Measurements from ENCODE around the gene DNAI4. TPM values are rescaled to one million over a fixed set of nuclear protein-coding genes. Genes with fewer than 3 reads are reported as not detected.

Gene DNAI4
- total RNA-seq, 3 donors from 2014 or later (not counting 1 experiment from before 2014, with no cell fraction given) = 1.4 to 4.3 (median 2.2) TPM

DNA sequence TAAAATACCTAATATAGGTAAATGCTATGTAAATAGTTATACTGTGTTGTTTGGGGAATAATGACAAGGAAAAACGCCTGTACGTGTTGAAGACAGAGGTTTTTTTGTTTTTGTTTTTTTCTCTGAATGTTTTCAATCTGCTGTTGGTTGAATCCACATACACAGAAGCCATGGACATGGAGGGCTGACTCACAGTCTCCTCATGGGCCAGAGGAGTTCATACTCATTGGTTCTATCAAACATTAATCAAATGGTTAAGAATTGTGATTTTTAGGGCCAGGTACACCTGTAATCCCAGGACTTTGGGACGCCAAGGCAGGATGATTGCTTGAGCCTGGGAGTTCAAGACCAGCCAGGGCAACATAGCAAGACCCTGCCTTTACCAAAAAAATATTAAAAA is 20.7 kb upstream of the DNAI4 start:
- no peaks in the 10 kb centered on the region for H3K27me3 Mint-ChIP-seq (ENCODE audit: low read depth in 2 of 2)
- 97% methylated on average over 3 of the region's 3 CpGs for WGBS (ENCODE audit: insufficient coverage)
- ATAC-seq = no peak
- intact Hi-C loops (cut with micrococcal nuclease) = no loop called here
- H3K36me3 ChIP-seq (ENCODE audit: control insufficient read depth, insufficient read depth, low read length) = peaks cover 55% of the 10 kb centered on the region
- no peaks in the 10 kb centered on the region for H3K4me1 ChIP-seq (ENCODE audit: control insufficient read depth, insufficient read depth, low read length)
- peaks cover 13% of the 10 kb centered on the region for H3K36me3 Mint-ChIP-seq
- TF ChIP-seq, protein P1, sequence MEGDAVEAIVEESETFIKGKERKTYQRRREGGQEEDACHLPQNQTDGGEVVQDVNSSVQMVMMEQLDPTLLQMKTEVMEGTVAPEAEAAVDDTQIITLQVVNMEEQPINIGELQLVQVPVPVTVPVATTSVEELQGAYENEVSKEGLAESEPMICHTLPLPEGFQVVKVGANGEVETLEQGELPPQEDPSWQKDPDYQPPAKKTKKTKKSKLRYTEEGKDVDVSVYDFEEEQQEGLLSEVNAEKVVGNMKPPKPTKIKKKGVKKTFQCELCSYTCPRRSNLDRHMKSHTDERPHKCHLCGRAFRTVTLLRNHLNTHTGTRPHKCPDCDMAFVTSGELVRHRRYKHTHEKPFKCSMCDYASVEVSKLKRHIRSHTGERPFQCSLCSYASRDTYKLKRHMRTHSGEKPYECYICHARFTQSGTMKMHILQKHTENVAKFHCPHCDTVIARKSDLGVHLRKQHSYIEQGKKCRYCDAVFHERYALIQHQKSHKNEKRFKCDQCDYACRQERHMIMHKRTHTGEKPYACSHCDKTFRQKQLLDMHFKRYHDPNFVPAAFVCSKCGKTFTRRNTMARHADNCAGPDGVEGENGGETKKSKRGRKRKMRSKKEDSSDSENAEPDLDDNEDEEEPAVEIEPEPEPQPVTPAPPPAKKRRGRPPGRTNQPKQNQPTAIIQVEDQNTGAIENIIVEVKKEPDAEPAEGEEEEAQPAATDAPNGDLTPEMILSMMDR (IDR thresholded peaks at IDR 0.05) = no peak
- no peaks in the 10 kb centered on the region for H3K9me3 Mint-ChIP-seq
- peaks cover 46 to 50% of the 10 kb centered on the region in 2 donors for H3K4me1 Mint-ChIP-seq
- H3K27ac Mint-ChIP-seq = no peak overlapping the region
- no peak for DNase-seq
- no peak overlapping the region for H3K4me3 ChIP-seq (ENCODE audit: low read length)
- no peaks in the 10 kb centered on the region for H3K9me3 ChIP-seq (ENCODE audit: control insufficient read depth, insufficient read depth, low read length)
- no peaks in the 10 kb centered on the region for H3K27me3 ChIP-seq (ENCODE audit: control insufficient read depth, insufficient read depth, low read length)
- H3K27ac ChIP-seq (ENCODE audit: low read length) = no peak overlapping the region
- H3K4me3 Mint-ChIP-seq = no peak overlapping the region

DNA sequence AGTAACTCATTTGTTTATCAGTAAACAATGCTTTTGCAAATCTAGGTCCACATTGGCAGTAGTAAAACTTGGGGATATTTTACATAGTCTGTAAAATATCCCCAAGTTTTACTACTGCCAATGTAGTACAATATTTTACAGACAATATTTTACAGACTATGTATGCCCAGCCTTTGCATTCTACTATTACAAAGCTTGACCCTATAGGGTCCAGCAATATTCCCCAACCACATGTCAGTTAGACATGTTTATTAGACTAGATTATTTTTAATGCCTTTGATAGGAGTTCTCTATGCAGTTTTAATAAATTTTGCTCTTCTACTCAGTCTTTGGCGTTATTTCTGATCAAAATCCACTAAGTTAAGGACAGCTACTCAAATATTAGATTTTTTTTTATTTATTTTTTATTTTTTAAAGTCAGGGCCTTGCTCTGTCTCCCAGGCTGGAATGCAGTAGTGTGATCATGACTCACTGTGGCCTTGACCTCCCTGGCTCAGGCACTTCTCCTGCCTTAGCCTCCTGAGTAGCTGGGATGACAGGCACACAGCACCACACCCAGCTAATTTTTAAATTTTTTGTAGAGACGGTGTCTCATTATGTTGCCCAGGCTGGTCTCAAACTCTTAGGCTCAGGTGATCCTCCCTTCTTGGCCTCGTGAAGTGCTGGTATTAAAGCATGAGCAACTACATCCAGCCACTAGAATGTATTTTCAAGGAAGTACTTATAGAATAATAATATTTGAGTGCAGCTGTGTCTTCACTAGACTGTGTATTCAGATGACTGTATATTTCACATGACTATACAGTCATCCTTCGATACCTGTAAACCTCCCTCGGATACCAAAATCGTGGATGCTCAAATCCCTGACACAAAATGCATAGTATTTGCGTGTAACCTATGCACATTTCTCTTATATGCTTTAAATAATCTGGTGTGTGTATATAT is 19.9 kb upstream of the DNAI4 start:
- intact Hi-C loops (cut with micrococcal nuclease) = no loop called here
- no peak overlapping the region for H3K4me3 Mint-ChIP-seq
- WGBS (ENCODE audit: insufficient coverage) = 92% methylated on average over 4 of the region's 7 CpGs
- peaks cover 13% of the 10 kb centered on the region for H3K36me3 Mint-ChIP-seq
- ATAC-seq = no peak
- Histone ChIP-seq H3K27ac (ENCODE audit: low read length) (no peak overlapping the region), H3K4me3 (ENCODE audit: low read length) (no peak overlapping the region), H3K27me3 (ENCODE audit: control insufficient read depth, insufficient read depth, low read length) (no peaks in the 10 kb centered on the region), H3K4me1 (ENCODE audit: control insufficient read depth, insufficient read depth, low read length) (no peaks in the 10 kb centered on the region), H3K36me3 (ENCODE audit: control insufficient read depth, insufficient read depth, low read length) (peaks cover 53% of the 10 kb centered on the region), H3K9me3 (ENCODE audit: control insufficient read depth, insufficient read depth, low read length) (no peaks in the 10 kb centered on the region)
- TF ChIP-seq, protein P1 (IDR thresholded peaks at IDR 0.05) = no peak
- no peaks in the 10 kb centered on the region for H3K9me3 Mint-ChIP-seq
- no peak overlapping the region for H3K27ac Mint-ChIP-seq
- no peaks in the 10 kb centered on the region for H3K27me3 Mint-ChIP-seq (ENCODE audit: low read depth in 2 of 2)
- peaks cover 51 to 57% of the 10 kb centered on the region in 2 donors for H3K4me1 Mint-ChIP-seq
- no peak for DNase-seq

DNA sequence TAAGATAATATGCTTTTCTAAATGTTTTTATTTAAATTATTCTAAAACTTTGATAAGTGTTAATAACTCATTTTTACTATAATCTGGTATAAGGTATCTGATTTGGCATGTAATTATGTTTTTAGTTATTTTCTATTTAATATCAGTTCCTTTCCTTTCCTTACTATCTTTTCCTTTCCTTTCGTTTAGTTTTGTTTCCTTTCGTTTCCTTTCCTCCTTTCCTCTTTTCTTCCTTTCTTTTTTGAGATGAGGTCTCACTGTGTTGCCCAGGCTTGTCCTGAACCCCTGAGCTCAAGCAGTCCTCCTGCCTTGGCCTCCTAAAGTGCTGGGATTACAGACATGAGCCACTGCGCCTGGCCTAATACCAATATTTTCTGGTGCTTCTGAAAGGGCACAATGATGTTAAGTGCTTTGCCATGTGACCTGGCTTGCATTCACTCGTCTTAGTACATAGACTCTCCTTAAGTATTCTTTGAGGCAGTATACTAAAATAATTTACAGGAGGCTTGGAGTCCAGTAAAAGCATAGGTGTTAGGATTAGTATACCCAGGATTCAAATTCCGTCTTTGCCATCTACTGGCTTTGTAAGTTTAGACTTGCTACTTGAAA is 18.8 kb upstream of the DNAI4 start:
- peak overlapping the region; percentile 43 to 70 for H3K27ac Mint-ChIP-seq
- H3K9me3 Mint-ChIP-seq = no peaks in the 10 kb centered on the region
- no peak overlapping the region for H3K4me3 ChIP-seq (ENCODE audit: low read length)
- peaks cover 58 to 64% of the 10 kb centered on the region in 2 donors for H3K4me1 Mint-ChIP-seq
- peaks cover 13% of the 10 kb centered on the region for H3K36me3 Mint-ChIP-seq
- WGBS (ENCODE audit: insufficient coverage) = 94% methylated on average over 4 of the region's 5 CpGs
- intact Hi-C loops (cut with micrococcal nuclease) = no loop called here
- H3K9me3 ChIP-seq (ENCODE audit: control insufficient read depth, insufficient read depth, low read length) = no peaks in the 10 kb centered on the region
- TF ChIP-seq, protein P1 (IDR thresholded peaks at IDR 0.05) = no peak
- no peaks in the 10 kb centered on the region for H3K27me3 ChIP-seq (ENCODE audit: control insufficient read depth, insufficient read depth, low read length)
- H3K27me3 Mint-ChIP-seq (ENCODE audit: low read depth in 2 of 2) = no peaks in the 10 kb centered on the region
- no peak overlapping the region for H3K4me3 Mint-ChIP-seq
- no peak for DNase-seq
- peaks cover 45% of the 10 kb centered on the region for H3K36me3 ChIP-seq (ENCODE audit: control insufficient read depth, insufficient read depth, low read length)
- H3K4me1 ChIP-seq (ENCODE audit: control insufficient read depth, insufficient read depth, low read length) = no peaks in the 10 kb centered on the region
- ATAC-seq = no peak
- H3K27ac ChIP-seq (ENCODE audit: low read length) = no peak overlapping the region
